ENCODE measurements around the gene MEDAG.

GRCh38 chr13:30957258-30957943 is 51.3 kb downstream of the MEDAG start:
- TF ChIP-seq CTCF (IDR thresholded peaks at IDR 0.05): no peak
- no peak for TF ChIP-seq EZH2 (IDR thresholded peaks at IDR 0.05)
